PC-9 (cell line): ENCODE data around the gene HDAC5. TPM values are rescaled to one million over a fixed set of nuclear protein-coding genes. Genes with fewer than 3 reads are reported as not detected.
"Not testable (repeated sequence)": the region's sequence is repeated elsewhere in the genome, so short reads cannot be mapped to it uniquely, and the experiment has no call there.

Experiments used
- BruUV-seq: library from RNA; stranded (reverse); fragments of 400-500 nt; replicated peaks from 2 replicates; lab custom pipeline; 2021; lab: Mats Ljungman, UMichigan
- CTCF ChIA-PET: fragments of 300-600 bp; sonication (Branson Sonifier 250); formaldehyde crosslinking; loops from one replicate; lab custom pipeline; 2022; ENCODE audit warnings: antibody characterized with exemption; lab: Charles Lee
- POLR2A ChIA-PET: fragments of 300-600 bp; sonication (Branson Sonifier 250); formaldehyde crosslinking; loops from one replicate; lab custom pipeline; 2022; ENCODE audit warnings: antibody characterized with exemption; ENCODE audit not compliant: unreplicated experiment; lab: Charles Lee
- DNase-seq, 2 experiments: peaks; one replicate each; pipeline versions ENCODE4 v3.0.0 to v3.0.0-alpha.2; 2015 to 2022; ENCODE audit warnings: mixed read lengths in 1 of 2
- H2AFZ ChIP-seq: fragments of 200-600 bp; sonication (generic); 2 replicates; pipeline ENCODE4 v1.8.1; 2017; ENCODE audit warnings: antibody characterized with exemption
- H3F3A ChIP-seq: fragments of 200-600 bp; sonication (generic); 2 replicates; pipeline ENCODE4 v1.8.1; 2017; ENCODE audit warnings: antibody characterized with exemption, mild to moderate bottlenecking, low read depth; ENCODE audit not compliant: insufficient read depth
- H3K27ac ChIP-seq: fragments of 200-600 bp; sonication (generic); 2 replicates; pipeline ENCODE4 v1.6.1; 2016; ENCODE audit warnings: mixed run types
- H3K27me3 ChIP-seq: fragments of 200-600 bp; sonication (generic); 2 replicates; pipeline ENCODE4 v1.6.1; 2016; ENCODE audit warnings: low read depth, mixed run types; ENCODE audit not compliant: insufficient read depth
- H3K36me3 ChIP-seq: fragments of 200-600 bp; sonication (generic); 2 replicates; pipeline ENCODE4 v1.6.1; 2016; ENCODE audit warnings: low read depth, mixed run types
- H3K4me1 ChIP-seq: fragments of 200-600 bp; sonication (generic); replicated peaks from 2 replicates; pipeline ENCODE4 v1.6.1; 2016; ENCODE audit warnings: mixed run types; ENCODE audit not compliant: insufficient read depth
- H3K4me2 ChIP-seq: fragments of 200-600 bp; sonication (generic); 2 replicates; pipeline ENCODE4 v1.6.1; 2017; ENCODE audit warnings: mixed run types
- H3K4me3 ChIP-seq: fragments of 200-600 bp; sonication (generic); 2 replicates; pipeline ENCODE4 v1.6.1; 2016; ENCODE audit warnings: mixed run types
- H3K79me2 ChIP-seq: fragments of 200-600 bp; sonication (generic); 2 replicates; pipeline ENCODE4 v1.6.1; 2017; ENCODE audit warnings: low read depth, mixed run types
- H3K9me2 ChIP-seq: fragments of 200-600 bp; sonication (generic); 2 replicates; pipeline ENCODE4 v1.8.1; 2017; ENCODE audit warnings: mild to moderate bottlenecking; ENCODE audit not compliant: insufficient read depth
- H3K9me3 ChIP-seq: fragments of 200-600 bp; sonication (generic); 2 replicates; pipeline ENCODE4 v1.8.1; 2016; ENCODE audit warnings: low read depth; ENCODE audit not compliant: insufficient read depth
- H4K20me1 ChIP-seq: fragments of 200-600 bp; sonication (generic); 2 replicates; pipeline ENCODE4 v1.8.1; 2017; ENCODE audit not compliant: insufficient read depth
- CTCF ChIP-seq: fragments of 200-600 bp; sonication (generic); conservative IDR thresholded peaks from 2 replicates; pipeline ENCODE4 v1.6.1; 2017; ENCODE audit warnings: mixed run types, antibody characterized with exemption, mild to moderate bottlenecking, moderate library complexity
- EZH2 ChIP-seq: fragments of 200-600 bp; sonication (generic); IDR thresholded peaks from 2 replicates; pipeline ENCODE4 v1.8.0; 2017; ENCODE audit warnings: antibody characterized with exemption, low read depth
- intact Hi-C: fragments of 100-400 bp; cut with micrococcal nuclease; formaldehyde crosslinking; loops from one replicate; pipeline ENCODE4 v1.10.0; 2022; ENCODE audit not compliant: unreplicated experiment
- total RNA-seq: library from RNA; stranded (reverse); gene quantifications from 2 replicates; pipeline ENCODE4 v1.2.3, GENCODE V29; 2021

Gene HDAC5
- total RNA-seq, 1 experiment from 2014 or later, result 24.0 TPM

- Histone ChIP-seq H4K20me1 (no peaks in the 10 kb centered on the region; the same call in 1 of the 2 replicates), H3K9me3 (no peaks in the 10 kb centered on the region), H3K9me2 (no peaks in the 10 kb centered on the region), H3K27ac (no peak overlapping the region), H3K36me3 (no peaks in the 10 kb centered on the region), H3K4me1 (no peaks in the 10 kb centered on the region), H3F3A (no peaks in the 10 kb centered on the region; the same call in 1 of the 2 replicates), H2AFZ (no peak overlapping the region), H3K27me3 (no peaks in the 10 kb centered on the region), H3K79me2 (peaks cover 11% of the 10 kb centered on the region; the same call in 1 of the 2 replicates), H3K4me3 (no peak overlapping the region), H3K4me2 (no peak overlapping the region)
- BruUV-seq, result no TSS peak
- CTCF ChIA-PET, result no interaction called here
- intact Hi-C loops, result no loop called here
- TF ChIP-seq EZH2, result no peak
- no peak for TF ChIP-seq CTCF
- no peak for DNase-seq
- POLR2A ChIA-PET, result no interaction called here
These were observed 29.4 kb upstream of the HDAC5 start for GRCh38 chr17:44152875-44153274.

GRCh38 chr17:44149750-44150329, 26.4 kb upstream of the HDAC5 start:
- Histone ChIP-seq H3K79me2 (peaks cover 11% of the 10 kb centered on the region; the same call in 1 of the 2 replicates), H3K4me1 (no peaks in the 10 kb centered on the region), H3K9me2 (no peaks in the 10 kb centered on the region), H4K20me1 (no peaks in the 10 kb centered on the region; the same call in 1 of the 2 replicates), H3F3A (no peaks in the 10 kb centered on the region; the same call in 1 of the 2 replicates), H3K27me3 (no peaks in the 10 kb centered on the region), H3K9me3 (no peaks in the 10 kb centered on the region), H3K36me3 (no peaks in the 10 kb centered on the region; the same call in 1 of the 2 replicates), H3K27ac (no peak overlapping the region), H2AFZ (no peak overlapping the region), H3K4me3 (no peak overlapping the region), H3K4me2 (no peak overlapping the region)
- DNase-seq, result no peak
- no TSS peak for BruUV-seq
- POLR2A ChIA-PET, result interaction anchor here (0.6 kb wide), 1 partner anchor 83 kb away, joined by 6 read pairs; the partner anchor contains the start of gene LSM12
- CTCF ChIA-PET, result no interaction called here
- TF ChIP-seq CTCF, result no peak
- TF ChIP-seq EZH2, result no peak
- intact Hi-C loops, result no loop called here

DNA sequence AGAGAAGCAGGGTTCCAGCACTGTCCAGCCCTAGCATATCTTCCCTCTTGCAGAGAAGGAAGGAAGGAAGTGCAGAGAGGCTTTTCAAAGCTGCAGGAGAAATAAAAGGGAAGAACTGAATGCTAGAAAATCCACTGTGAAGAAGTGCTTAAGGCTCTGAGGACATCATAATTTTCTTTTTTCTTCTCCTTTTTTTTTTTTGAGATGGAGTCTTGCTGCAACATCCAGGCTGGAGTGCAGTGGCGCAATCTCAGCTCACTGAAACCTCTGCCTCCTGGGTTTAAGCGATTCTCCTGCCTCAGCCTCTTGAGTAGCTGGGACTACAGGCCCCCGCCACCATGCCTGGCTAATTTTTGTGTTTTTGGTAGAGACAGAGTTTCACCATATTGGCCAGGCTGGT, 25.6 kb upstream of the HDAC5 start:
- CTCF ChIA-PET, result not testable (repeated sequence)

More for the DNA sequence above, 25.6 kb upstream of the HDAC5 start:
- H3K9me2 ChIP-seq, intact Hi-C loops, H4K20me1 ChIP-seq, DNase-seq, H3K9me3 ChIP-seq, H3K4me3 ChIP-seq, H3K4me1 ChIP-seq, H3K27me3 ChIP-seq, BruUV-seq, H3F3A ChIP-seq, H2AFZ ChIP-seq, H3K36me3 ChIP-seq, H3K27ac ChIP-seq, H3K4me2 ChIP-seq: not testable (repeated sequence)
- POLR2A ChIA-PET, result interaction anchor here (0.7 kb wide), 1 partner anchor 1823 kb away, joined by 5 read pairs; no protein-coding TSS in a partner anchor
- H3K79me2 ChIP-seq, result peaks cover 14% of the 10 kb centered on the region
